Activated CD8-positive, alpha-beta memory T cell treated with anti-CD3 and anti-CD28 coated beads, Interleukin-2, amount 50 U/mL, for 1 hour (primary cell): ENCODE measurements around the gene ROCK1.

Source experiments
- DNase-seq: peaks from one replicate; pipeline ENCODE4 v3.0.0-alpha.2; 2020; ENCODE audit errors: extremely low read depth

Gene ROCK1

GRCh38 chr18:21105936-21106335 is 5.7 kb downstream of the ROCK1 start:
- DNase-seq = no peak

GRCh38 chr18:21101172-21101571 is 10.4 kb downstream of the ROCK1 start:
- no peak for DNase-seq

GRCh38 chr18:21100678-21101077 is 10.9 kb downstream of the ROCK1 start:
- DNase-seq = no peak

GRCh38 chr18:21100146-21100545 is 11.5 kb downstream of the ROCK1 start:
- DNase-seq = no peak

GRCh38 chr18:21099442-21099841 is 12.2 kb downstream of the ROCK1 start:
- DNase-seq = no peak

GRCh38 chr18:21096760-21097159 is 14.9 kb downstream of the ROCK1 start:
- no peak for DNase-seq

- DNase-seq = no peak
Measured at GRCh38 chr18:21093133-21093532, 18.5 kb downstream of the ROCK1 start.

GRCh38 chr18:21090680-21091079 is 20.9 kb downstream of the ROCK1 start:
- DNase-seq = no peak

GRCh38 chr18:21085579-21086166 is 25.9 kb downstream of the ROCK1 start:
- no peak for DNase-seq

- no peak for DNase-seq
Measured at GRCh38 chr18:21084511-21085078, 27.0 kb downstream of the ROCK1 start.

- DNase-seq = no peak
Measured at GRCh38 chr18:21083017-21083416, 28.6 kb downstream of the ROCK1 start.

GRCh38 chr18:21081426-21081825 is 30.2 kb downstream of the ROCK1 start:
- DNase-seq = no peak

GRCh38 chr18:21080576-21080975 is 31.0 kb downstream of the ROCK1 start:
- DNase-seq = no peak

- no peak for DNase-seq
Measured at GRCh38 chr18:21074336-21075323, 37.0 kb downstream of the ROCK1 start.

GRCh38 chr18:21073180-21073579 is 38.4 kb downstream of the ROCK1 start:
- DNase-seq = no peak

GRCh38 chr18:21071071-21071470 is 40.5 kb downstream of the ROCK1 start:
- DNase-seq = no peak

GRCh38 chr18:21069468-21069867 is 42.1 kb downstream of the ROCK1 start:
- no peak for DNase-seq

- DNase-seq = no peak
Measured at GRCh38 chr18:21064347-21064746, 47.3 kb downstream of the ROCK1 start.

GRCh38 chr18:21063011-21063410 is 48.6 kb downstream of the ROCK1 start:
- DNase-seq = no peak

- DNase-seq = no peak
Measured at GRCh38 chr18:21057112-21057511, 54.5 kb downstream of the ROCK1 start.

- DNase-seq = no peak
Measured at GRCh38 chr18:21056545-21056944, 55.1 kb downstream of the ROCK1 start.

GRCh38 chr18:21054252-21054821 is 57.3 kb downstream of the ROCK1 start:
- DNase-seq = no peak
